Endothelial cell of hepatic sinusoid (primary cell): ENCODE results near the gene ERAS.
"Not testable (repeated sequence)": the region's sequence is repeated elsewhere in the genome, so short reads cannot be mapped to it uniquely, and the experiment has no call there.

Experiments
- in situ Hi-C: cut with HindIII; loops from 2 replicates; pipeline ENCODE4 v1.10.0; 2017; ENCODE audit warnings: low sequenced_read_pairs

The ERAS gene

GRCh38 chrX:48794340-48794910, 31.9 kb upstream of the ERAS start:
- in situ Hi-C loops, result loop anchor here (5.0 to 10.0 kb wide), 2 partner anchors 38 to 90 kb away; no protein-coding TSS in a partner anchor

- in situ Hi-C loops, result loop anchor here (5.0 to 10.0 kb wide), 2 partner anchors 37 to 90 kb away; no protein-coding TSS in a partner anchor
Measured at GRCh38 chrX:48794911-48795515, 31.3 kb upstream of the ERAS start.

GRCh38 chrX:48798318-48798717, 28.0 kb upstream of the ERAS start:
- in situ Hi-C loops, result loop anchor here (10.0 kb wide), 1 partner anchor 94 kb away; no protein-coding TSS in a partner anchor

- in situ Hi-C loops, result no loop called here
Measured at GRCh38 chrX:48800574-48801279, 25.6 kb upstream of the ERAS start.

- in situ Hi-C loops, result no loop called here
Measured at GRCh38 chrX:48801280-48802088, 24.8 kb upstream of the ERAS start, which contains the start of gene HDAC6. Gene HDAC6 (plus strand): TSS chrX:48802067. CDS start chrX:48802693, 626 bp downstream.

- in situ Hi-C loops, result no loop called here
Measured at GRCh38 chrX:48802089-48802904, 24.0 kb upstream of the ERAS start.

- in situ Hi-C loops, result no loop called here
Measured at GRCh38 chrX:48802905-48803200, 23.5 kb upstream of the ERAS start.

- in situ Hi-C loops, result no loop called here
Measured at GRCh38 chrX:48806081-48806480, 20.2 kb upstream of the ERAS start.

- in situ Hi-C loops, result no loop called here
Measured at GRCh38 chrX:48813644-48814043, 12.7 kb upstream of the ERAS start.

GRCh38 chrX:48814722-48815121, 11.6 kb upstream of the ERAS start:
- in situ Hi-C loops, result no loop called here

- in situ Hi-C loops, result no loop called here
Measured at GRCh38 chrX:48815266-48815665, 11.0 kb upstream of the ERAS start.

GRCh38 chrX:48816014-48816810, 10.1 kb upstream of the ERAS start:
- in situ Hi-C loops, result no loop called here

GRCh38 chrX:48818098-48818497, 8.2 kb upstream of the ERAS start:
- in situ Hi-C loops, result no loop called here

GRCh38 chrX:48818866-48819265, 7.4 kb upstream of the ERAS start:
- in situ Hi-C loops, result no loop called here

- in situ Hi-C loops, result not testable (repeated sequence)
Measured at GRCh38 chrX:48819394-48819793, 6.9 kb upstream of the ERAS start.

GRCh38 chrX:48823053-48823452, 3.3 kb upstream of the ERAS start:
- in situ Hi-C loops, result no loop called here

GRCh38 chrX:48824066-48824465, 2.2 kb upstream of the ERAS start:
- in situ Hi-C loops, result no loop called here

GRCh38 chrX:48826876-48827653, 752 bp downstream of the ERAS start:
- in situ Hi-C loops, result no loop called here

- in situ Hi-C loops, result no loop called here
Measured at GRCh38 chrX:48827654-48827968, 1.3 kb downstream of the ERAS start.
